GM23338 (cell line): ENCODE results near the gene DCLRE1C. TPM values are rescaled to one million over a fixed set of nuclear protein-coding genes. Genes with fewer than 3 reads are reported as not detected.

Source experiments
- ATAC-seq: fragments of 200-7000 bp; cut with Tn5 transposase; 3 replicates; pipeline ENCODE4 v1.9.1; 2020
- DNase-seq: peaks from one replicate; pipeline ENCODE4 v3.0.0-alpha.2; 2015; ENCODE audit warnings: low spot score
- H2AFZ ChIP-seq: fragments of 200-600 bp; sonication (generic); 2 replicates; pipeline ENCODE4 v1.8.0; 2016; ENCODE audit warnings: antibody characterized with exemption, mild to moderate bottlenecking, moderate library complexity
- H3F3A ChIP-seq: fragments of 200-600 bp; sonication (generic); replicated peaks from 2 replicates; pipeline ENCODE4 v1.8.0; 2017; ENCODE audit warnings: antibody characterized with exemption, mixed run types, low read depth
- H3K27ac ChIP-seq: fragments of 200-600 bp; sonication (generic); 2 replicates; pipeline ENCODE4 v1.6.1; 2016; ENCODE audit warnings: low read depth
- H3K27me3 ChIP-seq: fragments of 200-600 bp; sonication (generic); 2 replicates; pipeline ENCODE4 v1.8.0; 2016; ENCODE audit warnings: mild to moderate bottlenecking, mixed run types, moderate library complexity; ENCODE audit not compliant: insufficient read depth
- H3K36me3 ChIP-seq: fragments of 200-600 bp; sonication (generic); 2 replicates; pipeline ENCODE4 v1.8.0; 2016; ENCODE audit warnings: mild to moderate bottlenecking; ENCODE audit not compliant: insufficient read depth
- H3K4me1 ChIP-seq: fragments of 200-600 bp; sonication (generic); 2 replicates; pipeline ENCODE4 v1.8.0; 2016; ENCODE audit warnings: mild to moderate bottlenecking, moderate library complexity; ENCODE audit not compliant: insufficient read depth
- H3K4me2 ChIP-seq: fragments of 200-600 bp; sonication (generic); 2 replicates; pipeline ENCODE4 v1.7.1; 2017; ENCODE audit warnings: mixed run types
- H3K4me3 ChIP-seq: fragments of 200-600 bp; sonication (generic); 2 replicates; pipeline ENCODE4 v1.6.1; 2016; ENCODE audit warnings: mixed run types
- H3K79me2 ChIP-seq: fragments of 200-600 bp; sonication (generic); replicated peaks from 2 replicates; pipeline ENCODE4 v1.8.0; 2017; ENCODE audit warnings: mild to moderate bottlenecking; ENCODE audit not compliant: insufficient read depth
- H3K9me2 ChIP-seq: fragments of 200-600 bp; sonication (generic); 2 replicates; pipeline ENCODE4 v1.8.0; 2017; ENCODE audit not compliant: insufficient read depth
- H4K20me1 ChIP-seq: fragments of 200-600 bp; sonication (generic); replicated peaks from 2 replicates; pipeline ENCODE4 v1.8.0; 2017; ENCODE audit warnings: mild to moderate bottlenecking; ENCODE audit not compliant: insufficient read depth
- H3K27ac Mint-ChIP-seq: 2 replicates; pipeline ENCODE4 v1.8.0; 2020; ENCODE audit warnings: inconsistent platforms, mild to moderate bottlenecking, moderate library complexity, mixed read lengths
- H3K27me3 Mint-ChIP-seq: 3 replicates; pipeline ENCODE4 v1.8.0; 2022; ENCODE audit warnings: low read depth, mild to moderate bottlenecking, moderate library complexity, mixed read lengths, inconsistent platforms; ENCODE audit not compliant: insufficient read depth, poor library complexity
- H3K36me3 Mint-ChIP-seq: 3 replicates; pipeline ENCODE4 v1.8.0; 2021; ENCODE audit warnings: low read depth, mild to moderate bottlenecking, inconsistent platforms, moderate library complexity, mixed read lengths
- H3K4me1 Mint-ChIP-seq: 3 replicates; pipeline ENCODE4 v1.8.0; 2020; ENCODE audit warnings: mild to moderate bottlenecking, inconsistent platforms, mixed read lengths
- H3K4me3 Mint-ChIP-seq: 3 replicates; pipeline ENCODE4 v1.8.0; 2021; ENCODE audit warnings: moderate library complexity, mild to moderate bottlenecking, inconsistent platforms, mixed read lengths
- H3K9me3 Mint-ChIP-seq: 3 replicates; pipeline ENCODE4 v1.8.0; 2020; ENCODE audit warnings: moderate library complexity, mild to moderate bottlenecking, inconsistent platforms, mixed read lengths
- JUNB ChIP-seq: IDR thresholded peaks from one replicate; pipeline ENCODE4 v1.6.1; 2016; ENCODE audit warnings: antibody characterized with exemption; ENCODE audit not compliant: unreplicated experiment
- POLR2AphosphoS5 ChIP-seq: IDR thresholded peaks from 2 replicates; pipeline ENCODE4 v1.6.1; 2016; ENCODE audit warnings: antibody characterized with exemption, low read depth
- STAT1 ChIP-seq: IDR thresholded peaks from one replicate; pipeline ENCODE4 v1.6.1; 2016; ENCODE audit warnings: antibody characterized with exemption; ENCODE audit not compliant: unreplicated experiment
- ZNF331 ChIP-seq: fragments of 250-450 bp; sonication (Bioruptor Pico); IDR thresholded peaks from 2 replicates; pipeline ENCODE4 v1.5.0; 2020; ENCODE audit warnings: low read depth, mild to moderate bottlenecking, moderate library complexity
- polyA plus RNA-seq: library from polyadenylated mRNA; unstranded; fragments of >200 nt; fragmentation: Nextera tagmentation; extraction: Ambion mirVana; gene quantifications from 2 replicates; pipeline ENCODE4 v1.2.1, GENCODE V29; 2016
- total RNA-seq: library from RNA; depleted of rRNA; stranded (reverse); fragments of >200 nt; shearing (Covaris generic); gene quantifications from 2 replicates; pipeline ENCODE4 v1.2.3, GENCODE V29; 2014
- TF ChIP-seq, protein P1 (sequence below): fragments of 250-450 bp; sonication (Bioruptor Pico); IDR thresholded peaks from 2 replicates; pipeline ENCODE4 v1.5.0; 2020; ENCODE audit warnings: mild to moderate bottlenecking, moderate library complexity
- TF ChIP-seq, protein P2 (sequence below): IDR thresholded peaks from one replicate; pipeline ENCODE4 v1.6.1; 2018; ENCODE audit warnings: antibody characterized with exemption; ENCODE audit not compliant: unreplicated experiment

The DCLRE1C gene
- total and polyA plus RNA-seq, 2 experiments from 2014 or later = 3.9 to 30.2 TPM

- TF ChIP-seq, protein P1, sequence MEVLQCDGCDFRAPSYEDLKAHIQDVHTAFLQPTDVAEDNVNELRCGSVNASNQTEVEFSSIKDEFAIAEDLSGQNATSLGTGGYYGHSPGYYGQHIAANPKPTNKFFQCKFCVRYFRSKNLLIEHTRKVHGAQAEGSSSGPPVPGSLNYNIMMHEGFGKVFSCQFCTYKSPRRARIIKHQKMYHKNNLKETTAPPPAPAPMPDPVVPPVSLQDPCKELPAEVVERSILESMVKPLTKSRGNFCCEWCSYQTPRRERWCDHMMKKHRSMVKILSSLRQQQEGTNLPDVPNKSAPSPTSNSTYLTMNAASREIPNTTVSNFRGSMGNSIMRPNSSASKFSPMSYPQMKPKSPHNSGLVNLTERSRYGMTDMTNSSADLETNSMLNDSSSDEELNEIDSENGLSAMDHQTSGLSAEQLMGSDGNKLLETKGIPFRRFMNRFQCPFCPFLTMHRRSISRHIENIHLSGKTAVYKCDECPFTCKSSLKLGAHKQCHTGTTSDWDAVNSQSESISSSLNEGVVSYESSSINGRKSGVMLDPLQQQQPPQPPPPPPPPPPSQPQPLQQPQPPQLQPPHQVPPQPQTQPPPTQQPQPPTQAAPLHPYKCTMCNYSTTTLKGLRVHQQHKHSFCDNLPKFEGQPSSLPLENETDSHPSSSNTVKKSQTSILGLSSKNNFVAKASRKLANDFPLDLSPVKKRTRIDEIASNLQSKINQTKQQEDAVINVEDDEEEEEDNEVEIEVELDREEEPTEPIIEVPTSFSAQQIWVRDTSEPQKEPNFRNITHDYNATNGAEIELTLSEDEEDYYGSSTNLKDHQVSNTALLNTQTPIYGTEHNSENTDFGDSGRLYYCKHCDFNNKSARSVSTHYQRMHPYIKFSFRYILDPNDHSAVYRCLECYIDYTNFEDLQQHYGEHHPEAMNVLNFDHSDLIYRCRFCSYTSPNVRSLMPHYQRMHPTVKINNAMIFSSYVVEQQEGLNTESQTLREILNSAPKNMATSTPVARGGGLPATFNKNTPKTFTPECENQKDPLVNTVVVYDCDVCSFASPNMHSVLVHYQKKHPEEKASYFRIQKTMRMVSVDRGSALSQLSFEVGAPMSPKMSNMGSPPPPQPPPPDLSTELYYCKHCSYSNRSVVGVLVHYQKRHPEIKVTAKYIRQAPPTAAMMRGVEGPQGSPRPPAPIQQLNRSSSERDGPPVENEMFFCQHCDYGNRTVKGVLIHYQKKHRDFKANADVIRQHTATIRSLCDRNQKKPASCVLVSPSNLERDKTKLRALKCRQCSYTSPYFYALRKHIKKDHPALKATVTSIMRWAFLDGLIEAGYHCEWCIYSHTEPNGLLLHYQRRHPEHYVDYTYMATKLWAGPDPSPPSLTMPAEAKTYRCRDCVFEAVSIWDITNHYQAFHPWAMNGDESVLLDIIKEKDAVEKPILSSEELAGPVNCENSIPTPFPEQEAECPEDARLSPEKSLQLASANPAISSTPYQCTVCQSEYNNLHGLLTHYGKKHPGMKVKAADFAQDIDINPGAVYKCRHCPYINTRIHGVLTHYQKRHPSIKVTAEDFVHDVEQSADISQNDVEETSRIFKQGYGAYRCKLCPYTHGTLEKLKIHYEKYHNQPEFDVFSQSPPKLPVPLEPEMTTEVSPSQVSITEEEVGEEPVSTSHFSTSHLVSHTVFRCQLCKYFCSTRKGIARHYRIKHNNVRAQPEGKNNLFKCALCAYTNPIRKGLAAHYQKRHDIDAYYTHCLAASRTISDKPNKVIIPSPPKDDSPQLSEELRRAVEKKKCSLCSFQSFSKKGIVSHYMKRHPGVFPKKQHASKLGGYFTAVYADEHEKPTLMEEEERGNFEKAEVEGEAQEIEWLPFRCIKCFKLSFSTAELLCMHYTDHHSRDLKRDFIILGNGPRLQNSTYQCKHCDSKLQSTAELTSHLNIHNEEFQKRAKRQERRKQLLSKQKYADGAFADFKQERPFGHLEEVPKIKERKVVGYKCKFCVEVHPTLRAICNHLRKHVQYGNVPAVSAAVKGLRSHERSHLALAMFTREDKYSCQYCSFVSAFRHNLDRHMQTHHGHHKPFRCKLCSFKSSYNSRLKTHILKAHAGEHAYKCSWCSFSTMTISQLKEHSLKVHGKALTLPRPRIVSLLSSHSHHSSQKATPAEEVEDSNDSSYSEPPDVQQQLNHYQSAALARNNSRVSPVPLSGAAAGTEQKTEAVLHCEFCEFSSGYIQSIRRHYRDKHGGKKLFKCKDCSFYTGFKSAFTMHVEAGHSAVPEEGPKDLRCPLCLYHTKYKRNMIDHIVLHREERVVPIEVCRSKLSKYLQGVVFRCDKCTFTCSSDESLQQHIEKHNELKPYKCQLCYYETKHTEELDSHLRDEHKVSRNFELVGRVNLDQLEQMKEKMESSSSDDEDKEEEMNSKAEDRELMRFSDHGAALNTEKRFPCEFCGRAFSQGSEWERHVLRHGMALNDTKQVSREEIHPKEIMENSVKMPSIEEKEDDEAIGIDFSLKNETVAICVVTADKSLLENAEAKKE (CRISPR knock-in tag) = no peak
- TF ChIP-seq POLR2AphosphoS5 (no peak), STAT1 (no peak)
Observed at GRCh38 chr10:14855453-14855852, 98.4 kb downstream of the DCLRE1C start (continued).

- Histone ChIP-seq H3K79me2 (no peaks in the 10 kb centered on the region), H3K4me1 (no peaks in the 10 kb centered on the region)
- H3K9me3 Mint-ChIP-seq = no peaks in the 10 kb centered on the region
- TF ChIP-seq, protein P2, sequence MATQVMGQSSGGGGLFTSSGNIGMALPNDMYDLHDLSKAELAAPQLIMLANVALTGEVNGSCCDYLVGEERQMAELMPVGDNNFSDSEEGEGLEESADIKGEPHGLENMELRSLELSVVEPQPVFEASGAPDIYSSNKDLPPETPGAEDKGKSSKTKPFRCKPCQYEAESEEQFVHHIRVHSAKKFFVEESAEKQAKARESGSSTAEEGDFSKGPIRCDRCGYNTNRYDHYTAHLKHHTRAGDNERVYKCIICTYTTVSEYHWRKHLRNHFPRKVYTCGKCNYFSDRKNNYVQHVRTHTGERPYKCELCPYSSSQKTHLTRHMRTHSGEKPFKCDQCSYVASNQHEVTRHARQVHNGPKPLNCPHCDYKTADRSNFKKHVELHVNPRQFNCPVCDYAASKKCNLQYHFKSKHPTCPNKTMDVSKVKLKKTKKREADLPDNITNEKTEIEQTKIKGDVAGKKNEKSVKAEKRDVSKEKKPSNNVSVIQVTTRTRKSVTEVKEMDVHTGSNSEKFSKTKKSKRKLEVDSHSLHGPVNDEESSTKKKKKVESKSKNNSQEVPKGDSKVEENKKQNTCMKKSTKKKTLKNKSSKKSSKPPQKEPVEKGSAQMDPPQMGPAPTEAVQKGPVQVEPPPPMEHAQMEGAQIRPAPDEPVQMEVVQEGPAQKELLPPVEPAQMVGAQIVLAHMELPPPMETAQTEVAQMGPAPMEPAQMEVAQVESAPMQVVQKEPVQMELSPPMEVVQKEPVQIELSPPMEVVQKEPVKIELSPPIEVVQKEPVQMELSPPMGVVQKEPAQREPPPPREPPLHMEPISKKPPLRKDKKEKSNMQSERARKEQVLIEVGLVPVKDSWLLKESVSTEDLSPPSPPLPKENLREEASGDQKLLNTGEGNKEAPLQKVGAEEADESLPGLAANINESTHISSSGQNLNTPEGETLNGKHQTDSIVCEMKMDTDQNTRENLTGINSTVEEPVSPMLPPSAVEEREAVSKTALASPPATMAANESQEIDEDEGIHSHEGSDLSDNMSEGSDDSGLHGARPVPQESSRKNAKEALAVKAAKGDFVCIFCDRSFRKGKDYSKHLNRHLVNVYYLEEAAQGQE = no peak
- TF ChIP-seq JUNB (no peak), ZNF331 (CRISPR knock-in tag) (no peak), POLR2AphosphoS5 (no peak)
- TF ChIP-seq, protein P1 (CRISPR knock-in tag) = no peak
Observed at GRCh38 chr10:14852236-14852635, 101.7 kb downstream of the DCLRE1C start.

More at GRCh38 chr10:14852236-14852635, 101.7 kb downstream of the DCLRE1C start:
- no peaks in the 10 kb centered on the region for H3K27me3 ChIP-seq
- no peak overlapping the region for H3K4me3 ChIP-seq
- no peak overlapping the region for H2AFZ ChIP-seq
- no peaks in the 10 kb centered on the region for H3F3A ChIP-seq
- H4K20me1 ChIP-seq = 0 out of 2 replicates have a peak, but pooled peaks cover 6% of the 10 kb centered on the region
- H3K27ac ChIP-seq = no peak overlapping the region
- ATAC-seq (no peak), DNase-seq (no peak)
- Mint-ChIP-seq H3K4me3 (no peak overlapping the region), H3K27ac (no peak overlapping the region), H3K36me3 (peaks cover 20% of the 10 kb centered on the region; the same call in 2 of the 3 replicates), H3K4me1 (no peaks in the 10 kb centered on the region), H3K27me3 (no peaks in the 10 kb centered on the region)
- H3K36me3 ChIP-seq = 0 out of 2 replicates have a peak, but pooled peaks cover 10% of the 10 kb centered on the region
- H3K4me2 ChIP-seq = no peak overlapping the region
- H3K9me2 ChIP-seq = no peaks in the 10 kb centered on the region
